Vagina (tissue), 2 donors: ENCODE results near the gene PSIP1.
"Not testable (repeated sequence)": the region's sequence is repeated elsewhere in the genome, so short reads cannot be mapped to it uniquely, and the experiment has no call there.

Source experiments
- CTCF ChIP-seq, 3 experiments: fragments of 450-650 bp in 2 of 3; fragments of 200-600 bp in 1 of 3; sonication (generic) in 1 of 3; IDR thresholded peaks; one replicate each; pipeline ENCODE4 v1.5.1; 2017 to 2019; ENCODE audit warnings: antibody characterized with exemption in 3 of 3, mild to moderate bottlenecking in 2 of 3, moderate library complexity in 2 of 3
- POLR2A ChIP-seq, 2 donors: fragments of 450-650 bp; IDR thresholded peaks; one replicate each; pipeline ENCODE4 v1.6.1; 2017; ENCODE audit warnings: antibody characterized with exemption in 2 of 2, mild to moderate bottlenecking in 2 of 2, moderate library complexity in 2 of 2
- POLR2AphosphoS5 ChIP-seq, 2 donors: sonication (generic); formaldehyde crosslinking; IDR thresholded peaks; one replicate each; pipeline ENCODE4 v1.9.0; 2017; ENCODE audit warnings: antibody characterized with exemption in 2 of 2, mild to moderate bottlenecking in 2 of 2, low read depth in 1 of 2; ENCODE audit not compliant: insufficient read depth in 1 of 2

GRCh38 chr9:15441841-15442240, 68.9 kb downstream of the PSIP1 start:
- not testable (repeated sequence) for TF ChIP-seq CTCF (IDR thresholded peaks at IDR 0.05); POLR2AphosphoS5 (IDR thresholded peaks at IDR 0.05; ENCODE audit: insufficient read depth in 1 of 2, low read depth in 1 of 2); POLR2A (IDR thresholded peaks at IDR 0.05)
